Measurements from ENCODE around the gene OPA1.

Gene OPA1

DNA sequence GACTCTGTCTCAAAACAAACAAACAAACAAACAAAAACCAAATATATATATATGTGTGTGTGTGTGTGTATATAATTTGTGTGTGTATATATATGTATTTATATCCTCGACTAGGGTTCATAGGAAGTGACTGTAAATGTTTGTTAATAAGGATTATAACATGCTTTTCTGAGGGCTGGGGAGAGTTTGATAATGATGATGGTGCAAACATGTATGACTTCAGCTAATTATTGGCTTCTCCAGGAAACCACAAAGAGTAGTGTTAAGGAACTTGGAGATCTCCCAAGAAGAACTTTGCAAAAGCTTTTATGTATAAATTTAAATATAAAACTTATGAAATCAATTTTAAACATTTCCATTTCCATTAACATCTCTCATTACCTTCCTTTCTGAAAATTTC, 3.9 kb upstream of the OPA1 start:
- DNase-seq (ENCODE audit: low spot score): no peak
- TF ChIP-seq, protein P1, sequence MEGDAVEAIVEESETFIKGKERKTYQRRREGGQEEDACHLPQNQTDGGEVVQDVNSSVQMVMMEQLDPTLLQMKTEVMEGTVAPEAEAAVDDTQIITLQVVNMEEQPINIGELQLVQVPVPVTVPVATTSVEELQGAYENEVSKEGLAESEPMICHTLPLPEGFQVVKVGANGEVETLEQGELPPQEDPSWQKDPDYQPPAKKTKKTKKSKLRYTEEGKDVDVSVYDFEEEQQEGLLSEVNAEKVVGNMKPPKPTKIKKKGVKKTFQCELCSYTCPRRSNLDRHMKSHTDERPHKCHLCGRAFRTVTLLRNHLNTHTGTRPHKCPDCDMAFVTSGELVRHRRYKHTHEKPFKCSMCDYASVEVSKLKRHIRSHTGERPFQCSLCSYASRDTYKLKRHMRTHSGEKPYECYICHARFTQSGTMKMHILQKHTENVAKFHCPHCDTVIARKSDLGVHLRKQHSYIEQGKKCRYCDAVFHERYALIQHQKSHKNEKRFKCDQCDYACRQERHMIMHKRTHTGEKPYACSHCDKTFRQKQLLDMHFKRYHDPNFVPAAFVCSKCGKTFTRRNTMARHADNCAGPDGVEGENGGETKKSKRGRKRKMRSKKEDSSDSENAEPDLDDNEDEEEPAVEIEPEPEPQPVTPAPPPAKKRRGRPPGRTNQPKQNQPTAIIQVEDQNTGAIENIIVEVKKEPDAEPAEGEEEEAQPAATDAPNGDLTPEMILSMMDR (IDR thresholded peaks at IDR 0.05; ENCODE audit: extremely low read depth, missing control alignments): no peak

- TF ChIP-seq, protein P1 (IDR thresholded peaks at IDR 0.05; ENCODE audit: extremely low read depth, missing control alignments): no peak
- no peak for DNase-seq (ENCODE audit: low spot score)
Observed at GRCh38 chr3:193589616-193590015, 3.4 kb upstream of the OPA1 start.

GRCh38 chr3:193590088-193590856, 2.7 kb upstream of the OPA1 start:
- DNase-seq (ENCODE audit: low spot score): no peak
- TF ChIP-seq, protein P1 (IDR thresholded peaks at IDR 0.05; ENCODE audit: extremely low read depth, missing control alignments): no peak

- peak; percentile 44 for DNase-seq (ENCODE audit: low spot score)
- TF ChIP-seq, protein P1 (IDR thresholded peaks at IDR 0.05; ENCODE audit: extremely low read depth, missing control alignments): no peak
Observed at GRCh38 chr3:193593668-193594030, 641 bp downstream of the OPA1 start.

GRCh38 chr3:193594946-193595689, 2.1 kb downstream of the OPA1 start:
- no peak for DNase-seq (ENCODE audit: low spot score)
- TF ChIP-seq, protein P1 (IDR thresholded peaks at IDR 0.05; ENCODE audit: extremely low read depth, missing control alignments): no peak

DNA sequence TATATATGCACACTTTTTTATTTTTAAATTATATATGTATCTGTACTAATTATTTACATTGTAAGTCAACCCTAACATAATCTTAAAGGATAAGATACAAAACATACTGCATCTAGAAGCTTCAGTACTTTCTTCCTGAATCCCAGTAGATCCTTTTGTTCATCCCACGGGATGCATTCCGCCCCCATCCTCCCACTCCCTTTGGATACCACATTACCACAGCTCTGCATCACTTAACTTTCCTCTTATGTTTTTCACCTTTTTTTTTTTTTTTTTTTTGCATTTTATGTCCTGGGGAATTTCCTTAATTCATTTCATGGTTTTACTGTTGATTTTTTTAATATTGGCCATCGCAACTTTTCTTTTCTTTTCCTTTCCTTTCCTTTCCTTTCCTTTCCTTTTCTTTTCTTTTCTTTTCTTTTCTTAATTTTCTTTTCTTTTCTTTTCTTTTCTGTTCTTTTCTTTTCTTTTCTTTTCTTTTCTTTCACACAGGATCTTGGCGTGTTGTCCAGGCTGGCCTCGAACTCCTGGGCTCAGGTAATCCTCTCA, 3.0 kb downstream of the OPA1 start:
- no peak for DNase-seq (ENCODE audit: low spot score)
- TF ChIP-seq, protein P1 (IDR thresholded peaks at IDR 0.05; ENCODE audit: extremely low read depth, missing control alignments): no peak

- TF ChIP-seq, protein P1 (IDR thresholded peaks at IDR 0.05; ENCODE audit: extremely low read depth, missing control alignments): no peak
- DNase-seq (ENCODE audit: low spot score): no peak
Observed at GRCh38 chr3:193598202-193598601, 5.2 kb downstream of the OPA1 start.

Data from GM20000 (cell line).